ENCODE results near the gene EDN3.

DNA sequence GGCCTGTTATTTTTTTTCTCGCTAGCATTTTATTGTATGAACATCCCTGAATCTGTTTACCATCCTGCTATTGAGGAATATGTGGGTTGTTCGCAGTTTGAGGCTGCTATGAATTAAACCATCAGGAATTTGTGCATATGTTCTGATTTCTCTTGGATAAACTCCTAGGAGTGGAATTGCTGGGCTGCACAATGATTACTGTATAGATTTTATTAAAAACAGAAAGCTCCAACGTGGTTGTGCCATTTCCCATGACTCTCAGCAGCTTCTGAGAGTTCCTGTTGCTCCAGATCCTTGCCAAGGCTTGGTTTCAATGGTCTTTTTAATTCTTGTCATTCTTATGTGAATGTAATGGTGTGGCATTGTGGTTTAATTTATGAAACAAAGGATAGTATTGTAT is 75.1 kb downstream of the EDN3 start:
- no peak for TF ChIP-seq TCF7L2 (IDR thresholded peaks at IDR 0.05; ENCODE audit: borderline replicate concordance, extremely low read depth, insufficient read depth, insufficient read length)
- TF ChIP-seq, protein P1, sequence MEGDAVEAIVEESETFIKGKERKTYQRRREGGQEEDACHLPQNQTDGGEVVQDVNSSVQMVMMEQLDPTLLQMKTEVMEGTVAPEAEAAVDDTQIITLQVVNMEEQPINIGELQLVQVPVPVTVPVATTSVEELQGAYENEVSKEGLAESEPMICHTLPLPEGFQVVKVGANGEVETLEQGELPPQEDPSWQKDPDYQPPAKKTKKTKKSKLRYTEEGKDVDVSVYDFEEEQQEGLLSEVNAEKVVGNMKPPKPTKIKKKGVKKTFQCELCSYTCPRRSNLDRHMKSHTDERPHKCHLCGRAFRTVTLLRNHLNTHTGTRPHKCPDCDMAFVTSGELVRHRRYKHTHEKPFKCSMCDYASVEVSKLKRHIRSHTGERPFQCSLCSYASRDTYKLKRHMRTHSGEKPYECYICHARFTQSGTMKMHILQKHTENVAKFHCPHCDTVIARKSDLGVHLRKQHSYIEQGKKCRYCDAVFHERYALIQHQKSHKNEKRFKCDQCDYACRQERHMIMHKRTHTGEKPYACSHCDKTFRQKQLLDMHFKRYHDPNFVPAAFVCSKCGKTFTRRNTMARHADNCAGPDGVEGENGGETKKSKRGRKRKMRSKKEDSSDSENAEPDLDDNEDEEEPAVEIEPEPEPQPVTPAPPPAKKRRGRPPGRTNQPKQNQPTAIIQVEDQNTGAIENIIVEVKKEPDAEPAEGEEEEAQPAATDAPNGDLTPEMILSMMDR (IDR thresholded peaks at IDR 0.05 in 2 of 3, conservative IDR thresholded peaks at IDR 0.05 in 1 of 3; ENCODE audit: borderline replicate concordance in 1 of 3, insufficient read depth in 1 of 3, low read depth in 2 of 3, low read length in 2 of 3), result no peak
- no peak for TF ChIP-seq POLR2A (IDR thresholded peaks at IDR 0.05; ENCODE audit: borderline replicate concordance, extremely low read depth, insufficient read depth, insufficient read length)
- TF ChIP-seq SRF (IDR thresholded peaks at IDR 0.05; ENCODE audit: low read depth), result no peak
- no peak for TF ChIP-seq EZH2 (IDR thresholded peaks at IDR 0.05)
- TF ChIP-seq YY1 (IDR thresholded peaks at IDR 0.05; ENCODE audit: extremely low read depth, insufficient replicate concordance, low read depth, low read length), result no peak
- no peak for TF ChIP-seq EGR1 (IDR thresholded peaks at IDR 0.05; ENCODE audit: low read depth)
- no peak for TF ChIP-seq EZH2phosphoT487 (IDR thresholded peaks at IDR 0.05; ENCODE audit: borderline replicate concordance)
- TF ChIP-seq POLR2AphosphoS5 (IDR thresholded peaks at IDR 0.05; ENCODE audit: low read depth, low read length), result no peak
- no peak for TF ChIP-seq SIN3A (IDR thresholded peaks at IDR 0.05; ENCODE audit: low read depth)

All from HCT116 (cell line).